H9 (cell line): ENCODE measurements around the gene ADAMTS16. TPM values are rescaled to one million over a fixed set of nuclear protein-coding genes. Genes with fewer than 3 reads are reported as not detected.

Experiments used
- DNase-seq: peaks from one replicate; pipeline ENCODE4 v3.0.0-alpha.2; 2017
- H2AFZ ChIP-seq: one replicate; pipeline ENCODE4 v1.6.1; 2013; ENCODE audit warnings: mild to moderate bottlenecking, low read length, control low read depth, moderate library complexity
- H2AK5ac ChIP-seq: 2 replicates; pipeline ENCODE4 v1.6.1; 2013; ENCODE audit warnings: low read length, control low read depth, mixed read lengths; ENCODE audit not compliant: insufficient read length
- H2BK120ac ChIP-seq: one replicate; pipeline ENCODE4 v1.6.1; 2013; ENCODE audit warnings: low read depth, mild to moderate bottlenecking, low read length, control low read depth, inconsistent platforms; ENCODE audit not compliant: poor library complexity, severe bottlenecking
- H2BK12ac ChIP-seq: 2 replicates; pipeline ENCODE4 v1.6.1; 2013; ENCODE audit warnings: low read length, control low read depth, mixed read lengths, low read depth; ENCODE audit not compliant: insufficient read length
- H2BK15ac ChIP-seq: 2 replicates; pipeline ENCODE4 v1.6.1; 2013; ENCODE audit warnings: low read depth, low read length, control low read depth
- H2BK20ac ChIP-seq: one replicate; pipeline ENCODE4 v1.6.1; 2013; ENCODE audit warnings: low read depth, mild to moderate bottlenecking, low read length, control low read depth, inconsistent platforms; ENCODE audit not compliant: poor library complexity, severe bottlenecking
- H2BK5ac ChIP-seq: 2 replicates; pipeline ENCODE4 v1.6.1; 2013; ENCODE audit warnings: low read length, control low read depth, mixed read lengths; ENCODE audit not compliant: insufficient read length
- H3K14ac ChIP-seq: 2 replicates; pipeline ENCODE4 v1.6.1; 2013; ENCODE audit warnings: low read length, control low read depth; ENCODE audit not compliant: insufficient read depth
- H3K18ac ChIP-seq: 2 replicates; pipeline ENCODE4 v1.6.1; 2013; ENCODE audit warnings: low read depth, mild to moderate bottlenecking, mixed read lengths, low read length, control low read depth; ENCODE audit not compliant: insufficient read length
- H3K23ac ChIP-seq: 2 replicates; pipeline ENCODE4 v1.6.1; 2013; ENCODE audit warnings: low read length, control low read depth, mixed read lengths, low read depth; ENCODE audit not compliant: insufficient read length
- H3K23me2 ChIP-seq: 2 replicates; pipeline ENCODE4 v1.6.1; 2013; ENCODE audit warnings: low read depth, mild to moderate bottlenecking, mixed read lengths, low read length, control low read depth; ENCODE audit not compliant: insufficient read length, poor library complexity, severe bottlenecking
- H3K27ac ChIP-seq: 2 replicates; pipeline ENCODE4 v1.5.1; 2013; ENCODE audit warnings: low read length, control low read depth, mixed read lengths, low read depth; ENCODE audit not compliant: insufficient read length
- H3K27me3 ChIP-seq: 2 replicates; pipeline ENCODE4 v1.6.1; 2013; ENCODE audit warnings: low read length, control low read depth, inconsistent platforms; ENCODE audit not compliant: insufficient read depth
- H3K4ac ChIP-seq: 2 replicates; pipeline ENCODE4 v1.6.1; 2013; ENCODE audit warnings: low read depth, mild to moderate bottlenecking, control low read depth, inconsistent platforms, low read length, moderate library complexity
- H3K4me1 ChIP-seq: 2 replicates; pipeline ENCODE4 v1.6.1; 2013; ENCODE audit warnings: low read length, control low read depth, inconsistent platforms; ENCODE audit not compliant: insufficient read depth
- H3K4me2 ChIP-seq: 2 replicates; pipeline ENCODE4 v1.6.1; 2013; ENCODE audit warnings: low read length, control low read depth, mixed read lengths; ENCODE audit not compliant: insufficient read length, insufficient read depth
- H3K56ac ChIP-seq: 2 replicates; pipeline ENCODE4 v1.6.1; 2013; ENCODE audit warnings: low read depth, mild to moderate bottlenecking, mixed read lengths, low read length, control low read depth; ENCODE audit not compliant: insufficient read length
- H3K79me1 ChIP-seq: 2 replicates; pipeline ENCODE4 v1.6.1; 2013; ENCODE audit warnings: low read depth, mild to moderate bottlenecking, moderate library complexity, low read length, control low read depth, inconsistent platforms; ENCODE audit not compliant: insufficient read depth, poor library complexity, severe bottlenecking
- H3K79me2 ChIP-seq: 2 replicates; pipeline ENCODE4 v1.6.1; 2013; ENCODE audit warnings: low read length, control low read depth, inconsistent platforms; ENCODE audit not compliant: insufficient read depth
- H3K9ac ChIP-seq: 2 replicates; pipeline ENCODE4 v1.6.1; 2013; ENCODE audit warnings: low read length, control low read depth, mixed read lengths; ENCODE audit not compliant: insufficient read length; ENCODE audit errors: extremely low read depth
- H3K9me3 ChIP-seq: one replicate; pipeline ENCODE4 v1.6.1; 2013; ENCODE audit warnings: low read depth, low read length, inconsistent platforms; ENCODE audit not compliant: control insufficient read depth
- H3T11ph ChIP-seq: one replicate; pipeline ENCODE4 v1.6.1; 2013; ENCODE audit warnings: mild to moderate bottlenecking, low read length, control low read depth, inconsistent platforms
- H4K20me1 ChIP-seq: one replicate; pipeline ENCODE4 v1.6.1; 2013; ENCODE audit not compliant: control insufficient read depth, insufficient read length, insufficient read depth
- H4K5ac ChIP-seq: 2 replicates; pipeline ENCODE4 v1.6.1; 2013; ENCODE audit warnings: low read depth, mild to moderate bottlenecking, mixed read lengths, low read length, control low read depth; ENCODE audit not compliant: insufficient read length
- H4K8ac ChIP-seq: replicated peaks from 2 replicates; pipeline ENCODE4 v1.6.1; 2013; ENCODE audit warnings: low read length, control low read depth, mixed read lengths, low read depth; ENCODE audit not compliant: insufficient read length
- H4K91ac ChIP-seq: 2 replicates; pipeline ENCODE4 v1.6.1; 2013; ENCODE audit warnings: low read depth, mild to moderate bottlenecking, moderate library complexity, mixed read lengths, low read length, control low read depth; ENCODE audit not compliant: insufficient read length
- H3K27ac Mint-ChIP-seq, 3 experiments: 2 replicates in 2 of 3; 3 replicates in 1 of 3; pipeline ENCODE4 v1.8.0; 2020 to 2021; ENCODE audit warnings: mixed read lengths in 3 of 3, mild to moderate bottlenecking in 1 of 3, moderate library complexity in 1 of 3
- H3K27me3 Mint-ChIP-seq: 2 replicates; pipeline ENCODE4 v1.8.0; 2021; ENCODE audit warnings: low read depth, mild to moderate bottlenecking, moderate library complexity, mixed read lengths
- H3K36me3 Mint-ChIP-seq, 3 experiments: 2 replicates in 2 of 3; 3 replicates in 1 of 3; pipeline ENCODE4 v1.8.0; 2020 to 2021; ENCODE audit warnings: low read depth in 3 of 3, mixed read lengths in 3 of 3; ENCODE audit not compliant: insufficient read depth in 1 of 3
- H3K4me1 Mint-ChIP-seq, 2 experiments: 2 replicates each; pipeline ENCODE4 v1.8.0; 2020; ENCODE audit warnings: mixed read lengths in 2 of 2
- H3K4me3 Mint-ChIP-seq, 2 experiments: 2 replicates in 1 of 2; 3 replicates in 1 of 2; pipeline ENCODE4 v1.8.0; 2020 to 2021; ENCODE audit warnings: mild to moderate bottlenecking in 2 of 2, mixed read lengths in 2 of 2, moderate library complexity in 1 of 2
- H3K9me3 Mint-ChIP-seq, 2 experiments: 2 replicates in 1 of 2; 3 replicates in 1 of 2; pipeline ENCODE4 v1.8.0; 2020; ENCODE audit warnings: mild to moderate bottlenecking in 2 of 2, mixed read lengths in 2 of 2, moderate library complexity in 1 of 2
- CTCF ChIP-seq: fragments of 200-600 bp; sonication (generic); conservative IDR thresholded peaks from 3 replicates; pipeline ENCODE4 v1.8.0; 2021; ENCODE audit warnings: antibody characterized with exemption, mild to moderate bottlenecking
- WGBS: extraction: QIAGEN DNeasy Blood & Tissue Kit; methylation state at CpG from one replicate; pipeline ENCODE4 v1.1.7; 2013; ENCODE audit warnings: missing lambda C conversion rate, low lambda C conversion rate, mixed read lengths; ENCODE audit not compliant: insufficient read length; ENCODE audit errors: extremely low coverage; 5-methylcytosine and 5-hydroxymethylcytosine counted together
- total RNA-seq: library from RNA; stranded (reverse); gene quantifications from 2 replicates; pipeline ENCODE4 v1.2.1, GENCODE V29; 2021

ADAMTS16 gene
- total RNA-seq, 1 experiment from 2014 or later = 4.5 TPM

- no peak for DNase-seq
- Histone ChIP-seq H3K9me3 (peaks cover 9% of the 10 kb centered on the region), H3K27ac (no peak overlapping the region), H2BK12ac (no peak overlapping the region), H4K5ac (no peak overlapping the region), H3K9ac (no peak overlapping the region), H3K4me2 (no peak overlapping the region), H3T11ph (no peak overlapping the region), H4K20me1 (no peaks in the 10 kb centered on the region), H2BK120ac (no peak overlapping the region), H3K23me2 (no peaks in the 10 kb centered on the region), H3K4me1 (no peaks in the 10 kb centered on the region; the same call in 1 of the 2 replicates), H2BK5ac (no peak overlapping the region), H3K56ac (no peak overlapping the region), H3K23ac (no peak overlapping the region), H3K18ac (no peak overlapping the region), H2AK5ac (no peak overlapping the region), H3K79me2 (no peaks in the 10 kb centered on the region), H3K79me1 (no peaks in the 10 kb centered on the region), H3K27me3 (no peaks in the 10 kb centered on the region), H2AFZ (no peak overlapping the region), H3K4ac (no peak overlapping the region), H4K91ac (no peak overlapping the region), H2BK15ac (no peak overlapping the region), H4K8ac (no peak overlapping the region), H2BK20ac (no peak overlapping the region), H3K14ac (no peak overlapping the region)
- no CpG with 5 or more reads among the region's 15 CpGs for WGBS
- Mint-ChIP-seq H3K27me3 (peaks cover 2% of the 10 kb centered on the region; the same call in 1 of the 2 replicates), H3K4me1 (peaks cover 11 to 15% of the 10 kb centered on the region in 2 experiments; a peak in 3 of 4 replicates), H3K36me3 (peaks cover 7 to 12% (median 10%) of the 10 kb centered on the region in 3 experiments; a peak in 6 of 7 replicates), H3K9me3 (peaks cover 9 to 16% of the 10 kb centered on the region in 2 experiments; a peak in 3 of 5 replicates), H3K4me3 (no peak overlapping the region), H3K27ac (no peak overlapping the region)
- TF ChIP-seq CTCF = no peak
Observed at GRCh38 chr5:5132693-5133295, 7.3 kb upstream of the ADAMTS16 start.
